Stimulated activated CD4-positive, alpha-beta T cell treated with anti-CD3 and anti-CD28 coated beads, TNF-alpha, amount 100 ng/mL, for 48 hours (primary cell): ENCODE results near the gene SIGLEC6.
"Not testable (repeated sequence)": the region's sequence is repeated elsewhere in the genome, so short reads cannot be mapped to it uniquely, and the experiment has no call there.

Experiments
- DNase-seq, 3 donors: peaks; one replicate each; pipeline ENCODE4 v3.0.0-alpha.2; 2020; ENCODE audit warnings: low read depth in 3 of 3

SIGLEC6 gene

DNA sequence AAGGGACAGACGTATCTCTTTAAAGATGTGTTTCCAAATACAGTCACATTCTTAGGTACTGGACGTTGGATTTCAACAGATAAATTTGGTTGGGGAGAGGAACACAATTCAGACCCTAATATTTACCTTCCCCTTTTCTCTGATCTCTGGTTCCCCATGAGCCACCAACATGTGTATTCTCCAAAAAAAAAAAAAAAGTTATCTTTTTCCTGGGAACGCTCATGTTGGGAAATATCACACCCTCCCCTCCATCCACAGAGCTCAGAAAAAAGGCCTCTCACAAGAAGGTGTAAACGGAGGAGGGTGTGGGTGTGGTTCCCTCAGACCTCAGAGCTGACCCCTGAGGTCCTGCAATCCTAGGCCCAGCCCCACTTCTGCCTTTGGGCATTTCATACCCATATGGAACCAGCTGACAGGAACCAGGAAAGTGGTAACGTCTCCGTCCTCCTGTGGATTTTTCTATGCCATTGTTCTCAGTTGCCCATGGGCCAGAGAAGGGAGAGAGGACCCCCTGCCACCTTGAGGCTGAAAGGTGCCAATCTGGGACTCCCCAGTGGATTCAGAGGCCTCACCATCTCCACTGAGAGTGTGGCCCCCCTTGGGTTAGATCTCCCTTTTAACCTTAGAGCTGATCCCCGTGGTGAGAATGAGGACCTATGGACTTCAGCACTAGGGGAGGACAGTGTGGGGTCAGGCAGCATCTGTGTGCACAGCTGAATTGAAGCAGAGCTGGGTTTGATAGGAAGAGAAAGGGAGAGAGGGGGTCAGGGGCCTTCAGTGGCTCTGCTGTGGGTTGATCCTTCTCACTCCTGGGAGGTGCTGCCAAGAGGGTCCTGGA lies 21.4 kb downstream of the SIGLEC6 start:
- no peak for DNase-seq

- DNase-seq, result no peak
Observed at GRCh38 chr19:51508059-51508733, 23.3 kb downstream of the SIGLEC6 start.

DNA sequence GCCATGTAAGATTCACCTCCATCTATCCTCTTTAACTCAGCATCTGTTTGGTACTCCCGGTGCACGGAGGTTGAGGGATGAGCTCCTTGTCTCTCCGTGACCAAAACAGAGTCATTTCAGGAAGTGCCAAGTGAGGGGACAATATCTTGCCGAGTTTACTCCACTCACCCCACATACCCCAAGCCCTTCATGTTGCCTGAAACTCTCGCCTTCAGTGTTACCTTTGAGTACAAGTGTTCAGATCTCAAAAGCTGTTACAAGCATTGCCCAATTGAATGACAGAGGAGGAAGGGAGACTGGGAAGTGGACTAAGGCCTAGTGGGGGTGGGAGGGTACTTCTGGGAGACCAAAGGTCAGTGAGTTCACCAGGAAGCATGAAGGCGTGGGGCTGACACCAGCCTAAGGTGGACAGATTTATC lies 23.8 kb downstream of the SIGLEC6 start:
- DNase-seq, result no peak

GRCh38 chr19:51507192-51507591 lies 24.3 kb downstream of the SIGLEC6 start:
- DNase-seq, result no peak

DNA sequence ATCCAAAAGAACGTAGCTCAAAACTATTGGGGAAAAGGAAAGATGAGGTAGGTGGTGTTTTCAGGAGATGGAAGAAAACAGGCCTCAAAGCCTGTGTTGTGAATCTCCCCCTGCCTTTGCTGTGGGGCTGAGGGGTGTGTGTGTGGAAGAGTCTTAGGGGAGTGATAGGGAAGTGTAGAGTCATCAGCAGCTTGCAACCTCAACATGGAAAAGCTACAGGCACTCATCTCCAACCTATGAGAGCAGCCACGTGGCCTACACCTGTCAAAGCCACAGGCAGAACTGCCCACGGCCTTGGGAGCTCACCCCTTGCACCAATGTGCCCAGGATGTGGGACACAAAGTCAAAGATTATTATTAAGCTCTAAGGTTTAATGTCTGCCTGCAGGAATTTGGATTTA lies 25.6 kb downstream of the SIGLEC6 start:
- no peak for DNase-seq

GRCh38 chr19:51503896-51504295 lies 27.6 kb downstream of the SIGLEC6 start:
- no peak for DNase-seq

DNA sequence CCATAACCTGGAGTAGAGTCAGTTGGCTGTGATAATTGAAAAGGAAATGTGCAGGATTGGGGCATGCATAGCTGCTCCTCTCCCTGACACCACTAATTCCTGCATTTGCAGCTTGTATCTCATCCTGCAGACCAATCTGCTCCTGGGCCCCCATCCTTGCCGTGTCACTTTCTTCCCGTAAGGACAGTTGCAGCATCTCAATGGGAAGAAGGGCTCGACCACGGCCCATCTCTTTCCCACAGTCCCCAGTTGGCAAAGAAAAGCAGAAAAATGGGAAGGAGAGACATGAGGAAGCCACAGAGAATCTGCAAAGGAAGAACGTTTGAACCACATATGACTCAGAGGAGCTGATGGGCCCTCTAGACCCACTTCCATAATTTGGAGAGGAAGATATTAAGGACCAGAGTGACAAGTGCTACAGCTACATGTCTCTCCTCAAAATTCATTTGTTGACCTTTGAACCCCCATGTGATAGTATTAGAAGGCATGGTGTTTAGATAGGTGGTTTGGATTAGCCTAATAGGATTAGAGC lies 28.1 kb downstream of the SIGLEC6 start:
- no peak for DNase-seq

DNA sequence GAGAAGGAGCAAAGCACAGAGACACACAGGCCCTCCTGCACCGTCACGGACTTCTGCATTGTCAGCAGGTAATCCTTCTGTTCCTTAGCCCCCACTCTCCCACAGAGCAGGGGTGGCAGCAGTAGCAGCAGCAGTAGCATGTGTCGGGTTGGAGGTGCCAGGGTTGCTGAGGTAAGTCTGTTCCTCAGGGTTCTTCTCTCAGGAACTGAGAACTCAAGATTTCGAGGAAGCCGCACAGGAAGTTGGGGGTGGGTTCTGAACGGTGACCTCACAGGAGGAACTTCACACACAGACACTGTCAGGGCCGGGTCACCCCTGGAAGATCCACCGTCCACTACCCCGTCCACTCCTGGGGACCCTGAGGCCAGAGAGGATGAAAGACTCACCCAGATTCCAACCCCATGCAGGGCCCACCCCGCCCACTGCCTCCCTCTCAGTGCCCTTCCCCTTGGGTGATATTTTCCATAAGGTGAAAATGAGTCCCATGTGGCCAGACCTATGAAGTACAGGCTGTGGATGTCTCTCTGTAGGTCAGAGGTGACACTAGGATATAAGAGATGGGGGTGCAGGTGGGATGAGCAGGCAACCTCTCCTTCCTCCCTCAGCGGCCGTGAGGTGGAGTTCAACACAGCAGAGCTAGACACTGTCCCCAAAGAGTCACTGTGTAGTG lies 29.7 kb downstream of the SIGLEC6 start, which contains the start of gene SIGLEC12:
TSS of gene SIGLEC12 (minus strand) at position 207 of the 670 bp plus-strand sequence. CDS start at position 140, 67 bp downstream.
- DNase-seq, result peak in 2 of 3 donors; percentile 7 to 19

DNA sequence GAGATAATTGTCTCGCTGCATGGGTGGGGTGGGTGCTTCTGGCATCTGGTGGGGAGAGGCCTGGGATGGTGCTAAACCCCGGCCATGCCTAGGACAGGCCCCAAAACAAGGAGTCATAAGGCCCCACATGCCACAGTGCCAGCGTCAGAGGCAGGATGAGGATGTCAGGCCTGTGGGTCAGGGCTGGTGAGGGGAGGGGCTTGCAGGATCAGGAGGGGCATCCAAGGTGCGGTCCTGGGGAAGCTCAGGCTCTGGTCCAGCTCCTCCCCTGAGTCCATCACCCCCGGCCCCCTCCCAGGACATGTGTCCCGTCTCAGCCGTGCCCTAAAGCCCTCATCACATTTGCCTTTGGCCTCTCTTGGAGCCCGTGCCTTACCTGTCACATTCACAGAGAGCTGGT lies 30.5 kb downstream of the SIGLEC6 start:
- not testable (repeated sequence) for DNase-seq

GRCh38 chr19:51497666-51498065 lies 33.8 kb downstream of the SIGLEC6 start:
- DNase-seq, result no peak

- DNase-seq, result no peak
Observed at GRCh38 chr19:51493776-51494175, 37.7 kb downstream of the SIGLEC6 start.

GRCh38 chr19:51491586-51491985 lies 39.9 kb downstream of the SIGLEC6 start:
- no peak for DNase-seq

GRCh38 chr19:51490676-51491075 lies 40.8 kb downstream of the SIGLEC6 start:
- DNase-seq, result no peak

GRCh38 chr19:51489113-51489512 lies 42.4 kb downstream of the SIGLEC6 start:
- no peak for DNase-seq

GRCh38 chr19:51488491-51488890 lies 43.0 kb downstream of the SIGLEC6 start:
- DNase-seq, result no peak

DNA sequence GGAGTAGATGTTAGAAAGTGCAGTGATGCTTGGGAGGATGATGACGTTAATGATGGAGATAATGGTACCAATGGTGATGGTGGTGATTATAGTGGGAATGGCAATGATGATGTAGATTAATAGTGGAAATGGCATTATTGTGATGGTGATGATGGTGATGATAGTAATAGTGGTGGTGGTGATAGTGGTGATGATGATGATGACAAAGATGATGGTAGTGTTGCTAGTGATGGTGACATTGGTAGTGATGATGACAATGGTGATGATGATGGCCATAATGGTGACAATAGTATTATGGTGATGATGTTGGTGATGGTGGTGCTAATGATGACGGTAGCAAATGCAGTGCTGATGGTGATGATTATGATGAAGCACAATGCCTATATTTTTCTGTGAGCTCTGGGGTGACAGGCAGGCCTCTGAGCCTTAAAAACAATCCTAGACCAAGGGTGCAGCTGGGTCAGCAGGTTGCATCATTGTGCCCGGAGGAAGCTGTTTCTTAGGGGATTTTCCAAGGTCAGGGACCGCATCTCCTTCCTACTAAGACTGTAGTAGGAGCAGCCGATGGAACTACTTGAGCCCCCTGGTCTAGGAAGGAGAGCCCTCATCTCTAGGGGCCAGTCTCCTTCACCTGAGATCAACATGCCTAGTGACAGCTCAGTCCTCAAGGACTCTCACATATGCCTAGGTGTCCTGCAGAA lies 45.4 kb downstream of the SIGLEC6 start:
- no peak for DNase-seq

- DNase-seq, result no peak
Observed at GRCh38 chr19:51480590-51480989, 50.9 kb downstream of the SIGLEC6 start.

GRCh38 chr19:51479531-51480331 lies 51.7 kb downstream of the SIGLEC6 start:
- DNase-seq, result peak in 2 of 3 donors; percentile 27 to 40

GRCh38 chr19:51478381-51479234 lies 52.9 kb downstream of the SIGLEC6 start, which contains the start of gene CEACAM18:
Gene CEACAM18 (plus strand): TSS chr19:51478539.
- DNase-seq, result no peak

- DNase-seq, result no peak
Observed at GRCh38 chr19:51477344-51477743, 54.1 kb downstream of the SIGLEC6 start.
